ENCODE data around the gene GADD45B. TPM values are rescaled to one million over a fixed set of nuclear protein-coding genes. Genes with fewer than 3 reads are reported as not detected.

The GADD45B gene
- total and polyA plus RNA-seq, 10 of the 15 experiments (the other 5 are each of a cell fraction or from before 2014, with no cell fraction given) = 2.4 to 180 (median 91.1) TPM

- H3K4me2 ChIP-seq (ENCODE audit: control insufficient read depth, insufficient read depth) = peak overlapping the region; percentile 93
- ChIA-PET SMC1A (ENCODE audit: uncharacterized antibody, unreplicated experiment) (interaction anchor here (0.6 to 1.5 kb wide), 2 partner anchors 10 to 366 kb away, joined by 3 read pairs; no protein-coding TSS in a partner anchor), CTCF (interaction anchor here (0.6 to 1.1 kb wide), 4 partner anchors 13 to 146 kb away, joined by 3 read pairs; no protein-coding TSS in a partner anchor), POLR2A (interaction anchor here (0.6 to 2.0 kb wide), 3 partner anchors 23 to 706 kb away, joined by 3 to 10 read pairs (median 6); partner anchors contain the start of genes GADD45B and TIMM13), RAD21 (ENCODE audit: unreplicated experiment) (interaction anchor here (0.9 to 1.5 kb wide), 2 partner anchors 158 to 169 kb away, joined by 4 read pairs; no protein-coding TSS in a partner anchor)
- DNase-seq (ENCODE audit: low read depth, low spot score) (no peak), ATAC-seq (no peak), FAIRE-seq (no peak)
- in situ Hi-C loops (cut with MboI) = no loop called here
- H3K27ac ChIP-seq (ENCODE audit: control insufficient read depth, insufficient read depth) = no peak overlapping the region
- intact Hi-C loops (cut with micrococcal nuclease; ENCODE audit: unreplicated experiment) = no loop called here
- peak overlapping the region; percentile 99 for H3K4me3 ChIP-seq
- no TSS peak for BruUV-seq (replicated peaks)
- H2AFZ ChIP-seq (ENCODE audit: control insufficient read depth, low read depth, low read length) = no peak overlapping the region
- no peak overlapping the region; the same call in 1 of the 2 replicates for H3K9ac ChIP-seq (ENCODE audit: control insufficient read depth, insufficient read depth, low read length)
- H3K27me3 ChIP-seq (replicated peaks in 1 of 2; ENCODE audit: control insufficient read depth in 2 of 2, insufficient read depth in 2 of 2, low read length in 1 of 2) = no peaks in the 10 kb centered on the region
- 70% methylated on average over 19 of the region's 19 CpGs for WGBS (ENCODE audit: insufficient coverage, insufficient replicate concordance, low lambda C conversion rate, missing lambda C conversion rate)
- H3K9me3 ChIP-seq (replicated peaks; ENCODE audit: control insufficient read depth, insufficient read depth, low read length) = no peaks in the 10 kb centered on the region
- peaks cover 12% of the 10 kb centered on the region for H4K20me1 ChIP-seq (ENCODE audit: control insufficient read depth, insufficient read depth)
- peaks cover 12 to 16% of the 10 kb centered on the region in 2 experiments; a peak in 3 of 4 replicates for H3K36me3 ChIP-seq (ENCODE audit: control insufficient read depth in 2 of 2, insufficient read depth in 2 of 2, low read length in 1 of 2)
- H3K79me2 ChIP-seq (ENCODE audit: control insufficient read depth, insufficient read depth, low read length) = peaks cover 74% of the 10 kb centered on the region
- peaks cover 19% of the 10 kb centered on the region for H3K4me1 ChIP-seq (ENCODE audit: control insufficient read depth, insufficient read depth, low read length)
- TF ChIP-seq PBX3 (IDR thresholded peaks at IDR 0.05; ENCODE audit: insufficient replicate concordance, low read depth, low read length) (no peak), MEF2A (IDR thresholded peaks at IDR 0.05; ENCODE audit: insufficient read depth, low read depth, low read length) (no peak), MTA3 (IDR thresholded peaks at IDR 0.05; ENCODE audit: borderline replicate concordance, low read length) (no peak), HDAC6 (IDR thresholded peaks at IDR 0.05; ENCODE audit: unreplicated experiment) (no peak), KDM1A (IDR thresholded peaks at IDR 0.05; ENCODE audit: borderline replicate concordance) (no peak), HCFC1 (IDR thresholded peaks at IDR 0.05; ENCODE audit: low read length) (no peak), CBX5 (IDR thresholded peaks at IDR 0.05; ENCODE audit: low read depth) (no peak), CEBPB (IDR thresholded peaks at IDR 0.05; ENCODE audit: borderline replicate concordance in 1 of 2, low read depth in 2 of 2, low read length in 2 of 2) (no peak), TCF12 (IDR thresholded peaks at IDR 0.05; ENCODE audit: low read depth, low read length) (no peak), CEBPZ (IDR thresholded peaks at IDR 0.05; ENCODE audit: low read depth, low read length) (no peak), CTCF (IDR thresholded peaks at IDR 0.05 in 2 of 3, conservative IDR thresholded peaks at IDR 0.05 in 1 of 3; ENCODE audit: control insufficient read depth in 2 of 3, extremely low read depth in 1 of 3, insufficient read depth in 1 of 3, low read depth in 3 of 3, low read length in 3 of 3) (no peak), MLLT1 (IDR thresholded peaks at IDR 0.05) (no peak), RBBP5 (conservative IDR thresholded peaks at IDR 0.05) (no peak), POLR2A (IDR thresholded peaks at IDR 0.05; ENCODE audit: low read depth, low read length) (no peak), ZNF217 (IDR thresholded peaks at IDR 0.05) (no peak), CBFB (IDR thresholded peaks at IDR 0.05; ENCODE audit: low read depth) (no peak), CREB1 (IDR thresholded peaks at IDR 0.05; ENCODE audit: low read depth) (no peak)
Observed at GRCh38 chr19:2453431-2454025, 22.4 kb upstream of the GADD45B start.
